Activated naive CD4-positive, alpha-beta T cell treated with anti-CD3 and anti-CD28 coated beads, Interleukin-2, amount 10 ng/mL, durations not matched to agents 7 days and 5 days (primary cell): Measurements from ENCODE around the gene SENP6.

Source experiments
- CTCF ChIA-PET: fragments of 350-600 bp; sonication (Branson Sonifier 250); formaldehyde crosslinking; loops from one replicate; lab custom pipeline; 2021; ENCODE audit warnings: antibody characterized with exemption; lab: Charles Lee
- DNase-seq: peaks from one replicate; pipeline ENCODE4 v3.0.0-alpha.2; 2020
- H3K27ac Mint-ChIP-seq: one replicate; pipeline ENCODE4 v1.8.0; 2021; ENCODE audit warnings: mild to moderate bottlenecking, moderate library complexity, mixed read lengths
- H3K27me3 Mint-ChIP-seq: one replicate; pipeline ENCODE4 v1.8.0; 2021; ENCODE audit warnings: mild to moderate bottlenecking, mixed read lengths
- H3K36me3 Mint-ChIP-seq: one replicate; pipeline ENCODE4 v1.8.0; 2021; ENCODE audit warnings: mixed read lengths
- H3K4me1 Mint-ChIP-seq: one replicate; pipeline ENCODE4 v1.8.0; 2021; ENCODE audit warnings: mixed read lengths
- H3K4me3 Mint-ChIP-seq: one replicate; pipeline ENCODE4 v1.8.0; 2021; ENCODE audit warnings: mild to moderate bottlenecking, moderate library complexity, mixed read lengths
- H3K9me3 Mint-ChIP-seq: one replicate; pipeline ENCODE4 v1.8.0; 2021; ENCODE audit warnings: mixed read lengths

The SENP6 gene

DNA sequence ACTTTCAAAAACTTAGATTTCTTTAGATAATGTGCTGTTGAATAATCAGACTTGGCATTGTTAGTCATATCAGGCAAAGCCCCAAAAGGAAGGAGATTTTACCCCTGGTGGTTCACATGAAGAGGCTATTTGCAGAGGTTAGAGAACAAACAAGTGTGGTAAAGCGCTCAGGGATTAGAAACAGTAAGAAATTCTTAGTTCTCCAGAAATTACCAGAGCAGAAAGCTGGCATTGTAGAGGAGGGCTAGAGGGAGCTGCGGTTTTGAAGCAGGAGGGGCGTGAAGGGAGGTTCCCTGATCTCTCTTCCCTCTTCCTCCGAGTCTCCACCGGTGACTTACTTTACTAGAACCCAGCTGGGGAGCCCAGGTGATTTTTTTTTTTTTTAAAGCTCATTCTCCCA is 157.5 kb downstream of the SENP6 start:
- Mint-ChIP-seq H3K27me3 (peaks cover 4% of the 10 kb centered on the region), H3K36me3 (no peaks in the 10 kb centered on the region), H3K27ac (no peak overlapping the region), H3K4me3 (no peak overlapping the region), H3K4me1 (no peaks in the 10 kb centered on the region), H3K9me3 (no peaks in the 10 kb centered on the region)
- DNase-seq, result no peak
- CTCF ChIA-PET, result no interaction called here

GRCh38 chr6:75760320-75760719 is 158.6 kb downstream of the SENP6 start:
- Mint-ChIP-seq H3K27me3 (peaks cover 4% of the 10 kb centered on the region), H3K4me3 (no peak overlapping the region), H3K27ac (no peak overlapping the region), H3K4me1 (no peaks in the 10 kb centered on the region), H3K36me3 (no peaks in the 10 kb centered on the region), H3K9me3 (no peaks in the 10 kb centered on the region)
- CTCF ChIA-PET, result interaction anchor here (0.7 kb wide), 1 partner anchor 1876 kb away, joined by 3 read pairs; no protein-coding TSS in a partner anchor
- DNase-seq, result no peak

- Mint-ChIP-seq H3K9me3 (no peaks in the 10 kb centered on the region), H3K4me1 (no peaks in the 10 kb centered on the region), H3K27ac (no peak overlapping the region), H3K27me3 (peaks cover 4% of the 10 kb centered on the region), H3K4me3 (no peak overlapping the region), H3K36me3 (no peaks in the 10 kb centered on the region)
- no peak for DNase-seq
- CTCF ChIA-PET, result no interaction called here
Observed at GRCh38 chr6:75761489-75761888, 159.8 kb downstream of the SENP6 start.

- CTCF ChIA-PET, result no interaction called here
- no peak overlapping the region for H3K27ac Mint-ChIP-seq
- H3K4me1 Mint-ChIP-seq, result no peaks in the 10 kb centered on the region
- H3K36me3 Mint-ChIP-seq, result no peaks in the 10 kb centered on the region
- H3K4me3 Mint-ChIP-seq, result no peak overlapping the region
- H3K27me3 Mint-ChIP-seq, result peaks cover 4% of the 10 kb centered on the region
- no peak for DNase-seq
- H3K9me3 Mint-ChIP-seq, result no peaks in the 10 kb centered on the region
Observed at GRCh38 chr6:75762063-75762462, 160.4 kb downstream of the SENP6 start.

DNA sequence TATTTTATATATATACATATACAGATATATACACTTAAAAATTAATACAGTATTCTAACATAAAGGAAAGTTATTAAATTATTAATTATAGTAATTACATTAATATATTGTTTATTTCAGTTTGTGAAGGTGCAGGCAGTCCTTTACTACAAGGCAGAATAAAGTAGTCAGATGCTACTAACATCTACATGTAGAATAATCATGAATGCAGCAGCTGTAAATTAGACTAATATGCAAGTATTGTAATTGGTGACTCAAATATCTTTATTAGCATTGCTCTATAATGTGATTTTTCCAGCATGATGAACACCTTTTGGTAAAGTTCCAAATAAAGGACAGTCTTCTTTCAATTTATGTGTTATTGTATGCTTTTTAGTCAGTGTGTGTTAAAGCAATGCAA is 164.7 kb downstream of the SENP6 start:
- no peaks in the 10 kb centered on the region for H3K9me3 Mint-ChIP-seq
- H3K4me1 Mint-ChIP-seq, result no peaks in the 10 kb centered on the region
- no peak for DNase-seq
- CTCF ChIA-PET, result no interaction called here
- H3K36me3 Mint-ChIP-seq, result no peaks in the 10 kb centered on the region
- no peak overlapping the region for H3K27ac Mint-ChIP-seq
- H3K27me3 Mint-ChIP-seq, result no peaks in the 10 kb centered on the region
- no peak overlapping the region for H3K4me3 Mint-ChIP-seq
